Measurements from ENCODE around the gene TIMM10B.

GRCh38 chr11:6433998-6434660 is 47.2 kb upstream of the TIMM10B start:
- TF ChIP-seq CTCF (IDR thresholded peaks at IDR 0.05 in 8 of 11, conservative IDR thresholded peaks at IDR 0.05 in 3 of 11) (no peak), POLR2A (IDR thresholded peaks at IDR 0.05) (no peak)

Data from spleen (tissue), 7 donors.